Stimulated activated naive B cell treated with anti-CD40 and anti-IgM and Interleukin-4, amounts not matched to agents 10 μg/mL and 1 μg/mL and 100 μg/mL, for 72 hours (primary cell): ENCODE results near the gene CD36.
A peak's percentile ranks its signal among the peaks of the same experiment; 100 is the strongest.

Experiments used
- ATAC-seq, 2 donors: fragments of 150-1000 bp; cut with Tn5 transposase; replicated peaks; 2 replicates each; pipeline ENCODE4 v1.10.0; 2021; ENCODE audit warnings: moderate library complexity in 1 of 2
- DNase-seq: peaks from one replicate; pipeline ENCODE4 v3.0.0; 2021
- H3K27ac Mint-ChIP-seq: one replicate; pipeline ENCODE4 v1.8.0; 2022; ENCODE audit warnings: mild to moderate bottlenecking, mixed read lengths
- H3K27me3 Mint-ChIP-seq, 2 donors: one replicate each; pipeline ENCODE4 v1.8.0; 2022; ENCODE audit warnings: mixed read lengths in 2 of 2
- H3K36me3 Mint-ChIP-seq, 2 donors: one replicate each; pipeline ENCODE4 v1.8.0; 2022; ENCODE audit warnings: mixed read lengths in 2 of 2, mild to moderate bottlenecking in 1 of 2
- H3K4me1 Mint-ChIP-seq, 2 donors: one replicate each; pipeline ENCODE4 v1.8.0; 2022; ENCODE audit warnings: mixed read lengths in 2 of 2, mild to moderate bottlenecking in 1 of 2
- H3K4me3 Mint-ChIP-seq, 2 donors: one replicate each; pipeline ENCODE4 v1.8.0; 2022; ENCODE audit warnings: mild to moderate bottlenecking in 2 of 2, mixed read lengths in 2 of 2, moderate library complexity in 1 of 2
- H3K9me3 Mint-ChIP-seq, 2 donors: one replicate each; pipeline ENCODE4 v1.8.0; 2022; ENCODE audit warnings: mixed read lengths in 2 of 2, mild to moderate bottlenecking in 1 of 2

The CD36 gene

DNA sequence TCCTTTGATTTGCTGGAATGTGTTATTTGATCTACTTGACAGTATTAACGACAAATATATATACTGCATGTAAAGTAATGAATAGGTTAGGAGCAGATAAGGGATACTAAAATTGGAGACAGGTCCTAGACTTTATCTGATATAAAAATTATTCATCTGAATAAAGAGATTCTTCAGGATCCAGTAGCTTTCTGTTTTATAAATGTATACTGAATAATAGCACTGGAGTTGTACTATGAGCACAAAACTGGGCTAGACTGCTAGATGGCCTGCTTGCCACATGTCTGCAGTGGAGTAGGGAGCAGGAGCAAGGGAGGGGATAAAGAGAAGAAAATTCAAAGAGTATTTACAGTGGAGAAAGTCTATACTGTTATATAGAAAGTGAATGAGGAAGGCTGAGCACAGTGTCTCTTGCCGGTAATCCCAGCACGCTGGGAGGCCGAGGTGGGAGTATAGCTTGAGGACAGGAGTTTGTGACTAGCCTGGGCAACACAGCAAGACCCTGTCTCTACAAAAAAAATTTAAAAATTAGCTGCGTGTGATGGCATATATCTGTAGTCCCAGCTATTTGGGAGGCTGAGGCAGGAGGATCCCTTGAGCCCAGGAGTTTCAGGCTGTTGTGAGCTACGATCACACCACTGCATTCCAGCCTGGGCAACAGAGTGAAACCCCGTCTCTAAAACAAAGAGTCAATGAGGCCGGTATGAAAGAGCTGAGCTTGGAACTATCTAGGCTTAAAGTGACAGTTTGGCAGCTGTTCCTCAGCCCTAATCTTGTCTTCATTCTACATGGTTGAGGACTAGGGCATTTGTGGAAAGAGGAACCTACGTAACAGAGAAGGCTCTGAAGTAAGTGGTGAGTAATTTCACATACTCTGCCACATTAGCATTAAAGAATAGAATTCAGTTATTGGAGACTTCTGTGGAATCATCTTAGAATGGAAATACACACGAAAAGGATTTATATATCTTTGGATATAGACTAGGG, 41.8 kb downstream of the CD36 start:
- Mint-ChIP-seq H3K4me1 (peaks cover 6 to 18% of the 10 kb centered on the region in 2 donors), H3K4me3 (no peak overlapping the region), H3K27ac (no peak overlapping the region), H3K27me3 (no peaks in the 10 kb centered on the region), H3K36me3 (no peaks in the 10 kb centered on the region), H3K9me3 (peaks cover 3% of the 10 kb centered on the region in 2 donors)
- ATAC-seq (peak; percentile 95 to 97), DNase-seq (no peak)

DNA sequence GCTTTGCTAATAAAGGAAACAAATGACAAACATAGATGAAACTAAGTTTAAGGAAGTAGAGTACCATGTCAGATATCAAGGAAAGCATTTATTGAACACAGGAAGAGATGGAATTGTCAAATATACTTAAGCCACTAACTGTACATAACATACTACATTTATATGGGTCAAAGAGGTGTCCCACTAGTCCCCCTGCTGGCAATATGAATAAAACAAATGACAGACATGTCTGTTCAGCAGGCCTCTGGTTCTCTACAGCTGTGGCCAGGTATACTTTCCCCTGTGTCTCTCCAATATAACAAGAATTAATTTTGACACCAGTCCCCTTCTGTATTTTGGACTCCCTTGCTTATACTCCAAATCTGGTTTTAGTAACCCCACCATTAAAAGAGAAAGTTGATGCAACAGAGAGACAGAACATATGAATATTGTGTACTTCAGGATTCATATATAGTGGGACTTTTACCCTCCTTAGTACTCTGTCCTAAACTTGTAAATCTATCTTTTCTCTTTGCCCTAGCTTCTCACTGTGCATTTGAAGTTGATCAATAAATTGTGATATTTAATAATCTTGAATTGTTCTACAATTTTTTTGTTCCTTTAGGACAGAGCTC, 42.9 kb downstream of the CD36 start:
- ATAC-seq (peak; percentile 63 to 67), DNase-seq (no peak)
- Mint-ChIP-seq H3K36me3 (no peaks in the 10 kb centered on the region), H3K27ac (no peak overlapping the region), H3K4me3 (no peak overlapping the region), H3K27me3 (no peaks in the 10 kb centered on the region), H3K9me3 (peaks cover 3% of the 10 kb centered on the region in 2 donors), H3K4me1 (peaks cover 6 to 18% of the 10 kb centered on the region in 2 donors)

DNA sequence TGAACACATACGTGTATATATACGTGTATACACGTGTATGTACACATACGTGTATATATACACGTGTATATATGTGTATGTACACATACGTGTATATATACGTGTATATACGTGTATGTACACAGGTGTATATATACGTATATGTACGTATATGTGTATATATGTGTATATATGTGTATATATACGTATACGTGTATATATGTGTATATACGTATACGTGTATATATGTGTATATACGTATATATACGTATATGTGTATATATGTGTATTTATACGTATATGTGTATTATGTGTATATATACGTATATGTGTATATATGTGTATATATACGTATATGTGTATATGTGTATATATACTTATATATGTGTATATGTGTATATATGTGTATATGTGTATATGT, 44.3 kb downstream of the CD36 start:
- H3K27ac Mint-ChIP-seq: no peak overlapping the region
- H3K4me3 Mint-ChIP-seq: no peak overlapping the region
- DNase-seq (no peak), ATAC-seq (no peak)
- H3K4me1 Mint-ChIP-seq: peaks cover 6 to 18% of the 10 kb centered on the region in 2 donors
- peaks cover 3% of the 10 kb centered on the region in 2 donors for H3K9me3 Mint-ChIP-seq
- no peaks in the 10 kb centered on the region for H3K36me3 Mint-ChIP-seq
- H3K27me3 Mint-ChIP-seq: no peaks in the 10 kb centered on the region

DNA sequence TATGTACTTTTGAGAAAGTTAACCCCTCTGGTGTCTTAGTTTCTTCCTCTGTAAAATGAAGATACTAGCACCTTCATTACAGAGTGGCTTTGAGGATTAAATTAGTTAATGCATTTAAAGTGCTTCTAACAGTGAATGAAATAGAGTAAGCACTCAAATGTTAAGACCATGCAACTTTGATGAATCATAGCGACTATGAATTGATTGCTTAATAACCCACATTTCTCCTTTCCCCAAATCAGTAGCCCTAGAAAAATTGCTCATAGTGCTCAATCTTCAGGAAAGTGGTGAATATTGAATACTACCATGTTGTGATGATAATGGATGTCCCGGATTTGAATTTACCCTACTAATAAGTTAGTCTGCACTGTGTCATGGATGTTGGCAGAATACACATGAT, 48.1 kb downstream of the CD36 start:
- no peak overlapping the region for H3K27ac Mint-ChIP-seq
- peaks cover 3% of the 10 kb centered on the region in 2 donors for H3K9me3 Mint-ChIP-seq
- H3K27me3 Mint-ChIP-seq: no peaks in the 10 kb centered on the region
- H3K36me3 Mint-ChIP-seq: no peaks in the 10 kb centered on the region
- no peak overlapping the region for H3K4me3 Mint-ChIP-seq
- ATAC-seq: no peak
- H3K4me1 Mint-ChIP-seq: no peaks in the 10 kb centered on the region
- DNase-seq: no peak

DNA sequence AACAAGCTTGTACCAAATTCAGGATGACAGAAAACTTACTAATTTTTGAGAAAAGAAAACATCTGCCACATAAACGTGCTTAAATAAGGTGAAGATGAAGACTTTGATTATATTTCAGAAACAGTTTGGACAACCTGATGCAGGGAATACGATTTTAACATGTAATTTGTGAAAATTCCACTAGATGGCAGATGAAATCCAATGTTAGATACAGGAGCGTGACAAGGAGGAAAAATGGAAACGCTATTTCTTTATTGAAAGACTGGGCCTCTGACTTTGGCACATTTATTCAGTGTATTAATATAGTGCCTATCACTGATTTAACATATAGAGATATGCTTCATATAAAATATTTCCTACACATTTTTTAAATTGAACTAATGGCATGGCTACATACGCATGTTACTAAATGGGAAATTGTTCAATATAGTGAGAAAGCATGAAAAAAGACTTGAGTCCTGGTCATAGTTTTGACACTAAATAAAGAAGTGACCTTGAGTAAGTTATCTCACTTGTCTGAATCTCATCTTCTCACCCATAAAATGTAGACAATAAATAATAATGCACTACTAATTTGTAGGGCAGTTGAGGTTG, 60.7 kb downstream of the CD36 start:
- Mint-ChIP-seq H3K27me3 (peaks cover 0 to 14% of the 10 kb centered on the region in 2 donors), H3K4me3 (no peak overlapping the region), H3K9me3 (no peaks in the 10 kb centered on the region), H3K36me3 (no peaks in the 10 kb centered on the region), H3K27ac (no peak overlapping the region), H3K4me1 (peaks cover 4 to 10% of the 10 kb centered on the region in 2 donors)
- no peak for DNase-seq
- peak; percentile 50 to 58 for ATAC-seq

DNA sequence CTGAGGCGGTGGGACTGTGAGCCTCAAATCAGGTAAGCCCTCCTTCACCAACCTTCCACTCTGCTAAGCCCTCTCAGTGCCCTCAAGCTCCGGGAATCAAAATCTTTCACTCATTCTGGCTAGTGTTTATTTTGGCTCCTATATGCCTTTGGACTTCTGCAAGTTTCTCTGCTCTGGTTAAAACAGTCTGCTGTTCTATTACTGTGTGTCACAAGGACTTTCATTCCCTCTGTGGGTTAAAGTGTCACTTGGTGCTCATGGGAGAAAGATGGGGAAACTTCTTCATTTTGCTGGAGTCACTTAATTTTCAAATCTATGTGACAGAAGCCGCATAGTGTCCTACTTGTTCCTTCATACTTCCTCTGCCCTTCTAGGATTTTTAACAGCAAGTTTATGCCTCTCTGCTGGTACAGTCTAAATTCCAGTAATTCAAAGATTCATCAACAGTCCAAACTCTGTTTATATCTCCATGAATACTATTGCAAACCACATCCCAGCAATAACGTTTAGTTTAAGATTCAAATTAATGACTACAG, 61.3 kb downstream of the CD36 start:
- H3K4me3 Mint-ChIP-seq: no peak overlapping the region
- peaks cover 0 to 14% of the 10 kb centered on the region in 2 donors for H3K27me3 Mint-ChIP-seq
- H3K27ac Mint-ChIP-seq: no peak overlapping the region
- no peaks in the 10 kb centered on the region for H3K9me3 Mint-ChIP-seq
- no peaks in the 10 kb centered on the region for H3K36me3 Mint-ChIP-seq
- ATAC-seq (no peak), DNase-seq (no peak)
- H3K4me1 Mint-ChIP-seq: peaks cover 4 to 10% of the 10 kb centered on the region in 2 donors

DNA sequence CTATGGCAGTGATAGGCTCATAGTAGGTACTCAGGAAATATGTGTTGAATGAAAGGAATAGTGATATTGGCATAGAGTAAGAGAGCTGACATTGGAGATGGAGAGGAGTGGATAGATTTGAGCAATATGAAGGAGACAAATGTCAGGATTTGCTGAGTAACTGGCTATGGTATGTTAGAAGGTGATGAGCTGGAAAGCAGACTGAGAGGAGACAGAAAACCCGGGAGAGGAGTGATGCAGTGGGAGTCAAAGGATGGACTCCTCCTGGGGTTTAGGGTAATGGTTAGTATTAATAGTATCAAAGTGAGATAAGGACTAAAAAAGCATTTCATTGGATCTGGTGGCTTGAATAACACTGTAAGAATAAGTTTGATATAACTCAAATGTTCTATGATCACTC, 64.8 kb downstream of the CD36 start:
- H3K36me3 Mint-ChIP-seq: no peaks in the 10 kb centered on the region
- no peak for ATAC-seq
- no peaks in the 10 kb centered on the region for H3K4me1 Mint-ChIP-seq
- H3K9me3 Mint-ChIP-seq: no peaks in the 10 kb centered on the region
- DNase-seq: no peak
- no peak overlapping the region for H3K4me3 Mint-ChIP-seq
- H3K27ac Mint-ChIP-seq: no peak overlapping the region
- H3K27me3 Mint-ChIP-seq: peaks cover 0 to 14% of the 10 kb centered on the region in 2 donors

DNA sequence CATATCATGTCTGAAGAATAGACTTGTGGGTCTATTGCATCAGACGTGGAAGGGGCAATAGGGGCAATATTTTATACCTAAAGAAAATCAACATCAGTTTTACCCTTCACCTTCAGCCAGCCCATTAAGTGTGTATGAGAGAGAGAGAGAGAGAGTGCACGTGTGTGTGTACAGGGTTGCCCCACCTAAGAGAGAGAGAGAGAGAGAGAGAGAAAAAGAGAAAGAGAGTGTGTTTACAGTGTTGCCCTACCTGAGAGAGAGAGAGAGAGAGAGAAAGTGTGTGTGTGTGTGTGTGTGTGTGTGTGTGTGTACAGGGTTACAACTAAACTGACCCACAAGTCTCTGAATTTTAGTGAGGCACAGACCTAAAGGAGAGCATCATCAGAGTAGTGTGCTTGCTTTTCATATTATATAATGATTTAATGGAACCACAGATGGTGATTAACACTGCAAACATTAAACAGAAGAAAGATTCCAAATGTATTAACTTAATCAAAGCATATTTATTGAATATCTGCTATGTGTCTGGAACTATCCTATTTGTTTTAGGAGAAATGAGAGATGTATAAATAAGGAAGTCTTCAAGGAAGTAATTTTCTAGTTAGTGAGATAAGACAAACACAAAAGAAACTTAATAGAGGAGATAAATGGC, 66.8 kb downstream of the CD36 start:
- H3K36me3 Mint-ChIP-seq: no peaks in the 10 kb centered on the region
- H3K27ac Mint-ChIP-seq: no peak overlapping the region

DNA sequence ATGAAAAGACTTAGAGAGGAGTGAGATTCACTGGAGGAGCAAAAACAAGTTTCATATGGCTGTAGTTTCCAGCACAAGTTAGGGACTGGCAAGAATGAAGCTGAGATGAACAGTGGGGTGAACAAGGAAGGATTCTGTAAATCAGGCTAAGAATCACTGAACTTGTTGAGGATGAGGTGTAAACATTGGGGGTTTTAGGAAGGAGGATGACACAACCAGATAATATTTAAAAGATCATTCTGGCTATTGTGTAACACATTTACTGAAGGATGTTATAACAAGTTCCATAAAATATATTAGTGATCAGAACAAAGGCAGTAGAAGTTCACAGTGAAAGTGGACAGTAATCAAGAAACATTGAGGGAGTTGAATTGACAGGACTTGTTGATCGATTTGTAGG, 68.9 kb downstream of the CD36 start:
- Mint-ChIP-seq H3K27me3 (peaks cover 0 to 8% of the 10 kb centered on the region in 2 donors), H3K4me1 (no peaks in the 10 kb centered on the region), H3K4me3 (no peak overlapping the region), H3K27ac (no peak overlapping the region), H3K36me3 (no peaks in the 10 kb centered on the region), H3K9me3 (no peaks in the 10 kb centered on the region)
- no peak for DNase-seq
- ATAC-seq: no peak

More for the DNA sequence above, 66.8 kb downstream of the CD36 start:
- Mint-ChIP-seq H3K9me3 (no peaks in the 10 kb centered on the region), H3K27me3 (peaks cover 0 to 14% of the 10 kb centered on the region in 2 donors), H3K4me1 (no peaks in the 10 kb centered on the region), H3K4me3 (no peak overlapping the region)
- ATAC-seq (no peak), DNase-seq (no peak)

DNA sequence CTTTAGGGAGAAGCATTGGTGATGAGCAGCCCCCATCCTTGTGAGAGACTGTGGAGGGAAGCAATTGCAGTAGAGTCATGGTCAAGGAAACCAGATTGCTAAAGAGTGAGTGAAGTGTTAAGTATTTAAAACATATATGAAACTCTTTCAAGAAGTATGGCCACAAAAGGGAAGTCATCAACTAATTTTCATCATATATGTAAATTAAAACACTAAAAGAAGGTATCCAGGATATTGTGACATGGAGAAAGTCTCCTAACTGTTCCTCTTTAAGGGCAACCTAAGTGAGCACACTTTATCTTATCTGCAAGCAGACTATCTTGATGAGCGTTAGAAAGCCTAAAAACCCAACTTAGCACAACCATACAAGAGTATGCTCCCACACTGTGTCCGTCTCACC, 69.7 kb downstream of the CD36 start:
- Mint-ChIP-seq H3K4me1 (no peaks in the 10 kb centered on the region), H3K27ac (no peak overlapping the region), H3K4me3 (no peak overlapping the region), H3K36me3 (no peaks in the 10 kb centered on the region), H3K27me3 (peaks cover 4 to 7% of the 10 kb centered on the region in 2 donors), H3K9me3 (peaks cover 1 to 3% of the 10 kb centered on the region in 2 donors)
- ATAC-seq (no peak), DNase-seq (no peak)

DNA sequence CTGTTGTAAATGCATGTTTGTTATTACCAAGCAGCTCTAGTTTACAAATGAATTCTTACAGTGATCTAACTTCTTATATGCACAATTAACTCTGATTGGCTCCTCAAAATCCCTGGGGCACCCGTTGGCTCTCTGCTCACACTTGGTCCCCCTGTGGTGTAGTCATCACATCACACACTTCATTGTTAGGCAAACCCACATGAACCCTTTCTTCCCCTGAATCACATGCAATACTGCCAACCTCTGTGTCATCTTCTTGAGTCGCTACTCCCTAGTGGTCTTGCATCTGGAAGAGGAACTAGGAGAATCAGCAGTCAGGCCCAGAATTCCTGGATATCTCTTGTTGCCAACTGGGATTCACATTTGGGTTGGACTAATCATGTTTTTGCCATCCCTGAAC, 73.1 kb downstream of the CD36 start:
- H3K27ac Mint-ChIP-seq: no peak overlapping the region
- no peak for DNase-seq

DNA sequence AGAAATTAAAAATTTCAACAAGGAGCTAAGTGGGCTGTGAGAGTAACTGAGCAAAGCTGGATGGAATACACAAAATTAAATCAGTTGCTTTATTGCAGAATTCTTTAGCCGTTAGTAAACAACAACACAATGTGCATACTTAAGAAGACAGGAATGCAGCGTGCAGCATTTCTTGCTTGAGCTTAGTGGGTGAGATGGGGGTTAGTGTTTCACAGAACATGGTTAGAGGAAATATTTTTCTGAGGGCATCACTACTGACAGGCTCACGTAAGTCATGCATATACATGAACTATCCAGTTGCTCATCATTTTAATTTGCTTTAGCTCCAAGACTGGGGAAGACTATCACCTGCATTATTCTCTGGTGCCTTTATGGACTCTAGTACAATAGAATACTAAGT, 80.8 kb downstream of the CD36 start:
- H3K27me3 Mint-ChIP-seq: no peaks in the 10 kb centered on the region
- H3K27ac Mint-ChIP-seq: no peak overlapping the region
- H3K4me1 Mint-ChIP-seq: no peaks in the 10 kb centered on the region
- no peaks in the 10 kb centered on the region for H3K9me3 Mint-ChIP-seq
- DNase-seq (no peak), ATAC-seq (no peak)
- H3K36me3 Mint-ChIP-seq: no peaks in the 10 kb centered on the region
- H3K4me3 Mint-ChIP-seq: no peak overlapping the region

More for the DNA sequence above, 73.1 kb downstream of the CD36 start:
- peaks cover 1 to 3% of the 10 kb centered on the region in 2 donors for H3K9me3 Mint-ChIP-seq
- ATAC-seq: no peak
- no peak overlapping the region for H3K4me3 Mint-ChIP-seq
- no peaks in the 10 kb centered on the region for H3K36me3 Mint-ChIP-seq
- H3K4me1 Mint-ChIP-seq: no peaks in the 10 kb centered on the region
- H3K27me3 Mint-ChIP-seq: peaks cover 4 to 6% of the 10 kb centered on the region in 2 donors

DNA sequence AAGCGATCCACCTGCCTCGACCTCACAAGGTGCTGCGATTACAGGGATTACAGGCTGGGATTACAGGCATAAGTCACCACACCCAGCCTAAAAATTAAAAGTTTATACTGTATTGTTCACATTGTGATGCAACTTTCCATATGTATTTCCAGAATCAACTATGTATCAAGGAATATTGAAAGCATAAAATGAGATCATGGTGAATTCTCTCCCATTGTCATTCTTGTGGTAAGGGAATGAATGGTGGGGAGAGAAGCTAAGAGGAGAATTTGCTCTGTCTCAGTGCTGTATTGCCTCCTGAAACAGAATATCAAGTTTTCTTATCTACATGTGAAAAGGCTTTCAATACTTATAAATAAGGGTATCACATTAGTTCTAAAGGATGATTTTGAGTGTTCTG, 81.7 kb downstream of the CD36 start:
- Mint-ChIP-seq H3K27ac (no peak overlapping the region), H3K9me3 (no peaks in the 10 kb centered on the region), H3K36me3 (no peaks in the 10 kb centered on the region), H3K4me3 (no peak overlapping the region), H3K4me1 (no peaks in the 10 kb centered on the region), H3K27me3 (no peaks in the 10 kb centered on the region)
- DNase-seq (no peak), ATAC-seq (no peak)
